HCT116 (cell line): ENCODE measurements around the gene MIR17HG. TPM values are rescaled to one million over a fixed set of nuclear protein-coding genes. Genes with fewer than 3 reads are reported as not detected.

Experiments
- ATAC-seq: fragments of 200-7000 bp; cut with Tn5 transposase; 2 replicates; pipeline ENCODE4 v1.9.1; 2020; ENCODE audit warnings: mild to moderate bottlenecking, moderate library complexity
- BruUV-seq: library from RNA; stranded (reverse); fragments of 400-500 nt; replicated peaks from 2 replicates; lab custom pipeline; 2021; lab: Mats Ljungman, UMichigan
- CTCF ChIA-PET: fragments of 300-600 bp; sonication (Branson Sonifier 250); formaldehyde crosslinking; loops from one replicate; lab custom pipeline; 2021; ENCODE audit warnings: antibody characterized with exemption; lab: Charles Lee
- POLR2A ChIA-PET: fragments of 300-600, 350-600 bp; sonication (Branson Sonifier 250); formaldehyde crosslinking; loops from one replicate; lab custom pipeline; 2021; ENCODE audit warnings: antibody characterized with exemption; lab: Charles Lee
- RAD21 ChIA-PET, 2 experiments: fragments of 300-600 bp; sonication (Branson Sonifier 250); formaldehyde crosslinking; loops; one replicate each; lab custom pipeline; 2023; ENCODE audit warnings: low total read pairs in 2 of 2; ENCODE audit not compliant: uncharacterized antibody in 2 of 2, unreplicated experiment in 2 of 2, low non-redundant PET in 1 of 2; lab: Charles Lee
- DNase-seq: peaks from one replicate; pipeline ENCODE4 v3.0.0-alpha.2; 2010; ENCODE audit warnings: low read depth, low spot score
- H2AFZ ChIP-seq: fragments of 200-600 bp; shearing (Covaris generic), sonication (generic); 2 replicates; pipeline ENCODE4 v1.6.1; 2017; ENCODE audit warnings: low read depth, mixed run types, mixed read lengths, antibody characterized with exemption, low read length; ENCODE audit not compliant: poor library complexity, severe bottlenecking
- H3K27ac ChIP-seq: 2 replicates; pipeline ENCODE4 v1.5.1; 2012; ENCODE audit warnings: low read depth, low read length
- H3K27me3 ChIP-seq: fragments of 200-600 bp; sonication (generic); 2 replicates; pipeline ENCODE4 v1.6.1; 2016; ENCODE audit warnings: mixed run types, low read length, mixed read lengths; ENCODE audit not compliant: insufficient read depth
- H3K36me3 ChIP-seq, 2 experiments: fragments of 200-500 bp in 1 of 2; fragments of 200-600 bp in 1 of 2; sonication (Bioruptor generic) in 1 of 2; sonication (generic) in 1 of 2; 2 replicates each; pipeline versions ENCODE4 v1.5.1 to v1.6.1; 2014 to 2016; ENCODE audit warnings: low read length in 2 of 2, inconsistent platforms in 1 of 2, mixed read lengths in 1 of 2, mixed run types in 1 of 2; ENCODE audit not compliant: insufficient read depth in 2 of 2, control insufficient read depth in 1 of 2
- H3K4me1 ChIP-seq, 2 experiments: fragments of 200-600 bp in 1 of 2; sonication (generic) in 1 of 2; 2 replicates each; pipeline versions ENCODE4 v1.5.1 to v1.6.1; 2012 to 2017; ENCODE audit warnings: low read length in 2 of 2, inconsistent platforms in 1 of 2, mild to moderate bottlenecking in 1 of 2, mixed read lengths in 1 of 2, mixed run types in 1 of 2, moderate library complexity in 1 of 2; ENCODE audit not compliant: insufficient read depth in 2 of 2, control insufficient read depth in 1 of 2
- H3K4me2 ChIP-seq: fragments of 200-600 bp; sonication (generic); 2 replicates; pipeline ENCODE4 v1.6.1; 2017; ENCODE audit warnings: mixed run types, low read length, mixed read lengths
- H3K4me3 ChIP-seq, 2 experiments: fragments of 200-600 bp in 1 of 2; sonication (generic) in 1 of 2; replicated peaks in 1 of 2; 2 replicates each; pipeline ENCODE4 v1.5.1; 2011 to 2016; ENCODE audit warnings: low read length in 2 of 2, control low read depth in 1 of 2, low read depth in 1 of 2, mild to moderate bottlenecking in 1 of 2, mixed read lengths in 1 of 2, mixed run types in 1 of 2
- H3K79me2 ChIP-seq: fragments of 200-600 bp; sonication (generic); 2 replicates; pipeline ENCODE4 v1.6.1; 2017; ENCODE audit warnings: mild to moderate bottlenecking, mixed run types, low read length, moderate library complexity, mixed read lengths; ENCODE audit not compliant: insufficient read depth
- H3K9ac ChIP-seq: fragments of 200-600 bp; sonication (generic); 2 replicates; pipeline ENCODE4 v1.6.1; 2016; ENCODE audit warnings: low read length, mixed read lengths
- H3K9me2 ChIP-seq: fragments of 200-600 bp; sonication (generic), shearing (Covaris generic); 2 replicates; pipeline ENCODE4 v1.6.1; 2017; ENCODE audit warnings: mixed run types, mild to moderate bottlenecking, moderate library complexity; ENCODE audit not compliant: insufficient read depth
- H3K9me3 ChIP-seq, 2 experiments: fragments of 200-500 bp in 1 of 2; fragments of 200-600 bp in 1 of 2; sonication (Bioruptor generic) in 1 of 2; sonication (generic) in 1 of 2; 2 replicates each; pipeline ENCODE4 v1.6.1; 2014 to 2017; ENCODE audit warnings: low read length in 2 of 2, mixed read lengths in 2 of 2, inconsistent platforms in 1 of 2, low read depth in 1 of 2, mild to moderate bottlenecking in 1 of 2, mixed run types in 1 of 2, moderate library complexity in 1 of 2; ENCODE audit not compliant: control insufficient read depth in 1 of 2, insufficient read depth in 1 of 2
- H4K20me1 ChIP-seq: fragments of 200-600 bp; sonication (generic), shearing (Covaris generic); 2 replicates; pipeline ENCODE4 v1.6.1; 2017; ENCODE audit warnings: mixed run types, mild to moderate bottlenecking, moderate library complexity; ENCODE audit not compliant: insufficient read depth
- CBX3 ChIP-seq: IDR thresholded peaks from 2 replicates; pipeline ENCODE4 v1.6.1; 2012; ENCODE audit warnings: low read depth
- CEBPB ChIP-seq: IDR thresholded peaks from 2 replicates; pipeline ENCODE4 v1.6.1; 2012; ENCODE audit warnings: low read depth
- EGR1 ChIP-seq: IDR thresholded peaks from 2 replicates; pipeline ENCODE4 v1.6.1; 2012; ENCODE audit warnings: low read depth
- ELF1 ChIP-seq: IDR thresholded peaks from 2 replicates; pipeline ENCODE4 v1.6.1; 2012; ENCODE audit warnings: low read depth, borderline replicate concordance
- EZH2 ChIP-seq: fragments of 200-600 bp; sonication (generic); IDR thresholded peaks from 2 replicates; pipeline ENCODE4 v1.6.1; 2017; ENCODE audit warnings: antibody characterized with exemption, mixed run types
- EZH2phosphoT487 ChIP-seq: fragments of 200-600 bp; IDR thresholded peaks from 2 replicates; pipeline ENCODE4 v1.6.1; 2018; ENCODE audit warnings: antibody characterized with exemption, borderline replicate concordance
- FOSL1 ChIP-seq: IDR thresholded peaks from 2 replicates; pipeline ENCODE4 v1.6.1; 2012; ENCODE audit warnings: low read depth
- RAD21 ChIP-seq: IDR thresholded peaks from 2 replicates; pipeline ENCODE4 v1.6.1; 2012; ENCODE audit warnings: low read depth, mild to moderate bottlenecking
- SIN3A ChIP-seq: IDR thresholded peaks from 2 replicates; pipeline ENCODE4 v1.6.1; 2012; ENCODE audit warnings: low read depth
- SP1 ChIP-seq: IDR thresholded peaks from 2 replicates; pipeline ENCODE4 v1.6.1; 2012; ENCODE audit warnings: low read depth
- TCF7L2 ChIP-seq: IDR thresholded peaks from 2 replicates; pipeline ENCODE4 v1.7.0; 2011; ENCODE audit warnings: borderline replicate concordance, inconsistent platforms; ENCODE audit not compliant: insufficient read depth, insufficient read length; ENCODE audit errors: extremely low read depth
- YY1 ChIP-seq: IDR thresholded peaks from 2 replicates; pipeline ENCODE4 v1.6.1; 2011; ENCODE audit warnings: low read length, low read depth, moderate library complexity, mild to moderate bottlenecking; ENCODE audit not compliant: insufficient replicate concordance; ENCODE audit errors: extremely low read depth
- ZBTB33 ChIP-seq: IDR thresholded peaks from 2 replicates; pipeline ENCODE4 v1.6.1; 2011; ENCODE audit warnings: mild to moderate bottlenecking, low read length, moderate library complexity; ENCODE audit not compliant: insufficient replicate concordance; ENCODE audit errors: extremely low read depth
- ZFX ChIP-seq: fragments of 450-650 bp; IDR thresholded peaks from 2 replicates; pipeline ENCODE4 v1.6.1; 2017
- ZNF274 ChIP-seq: fragments of 200-500 bp; sonication (Bioruptor generic); IDR thresholded peaks from 2 replicates; pipeline ENCODE4 v1.6.1; 2014; ENCODE audit warnings: mild to moderate bottlenecking, low read depth, low read length, inconsistent platforms
- intact Hi-C: fragments of 100-400 bp; cut with micrococcal nuclease; formaldehyde crosslinking; loops from 2 replicates; pipeline ENCODE4 v1.10.0; 2022
- total RNA-seq: library from RNA; stranded (reverse); gene quantifications from one replicate; pipeline ENCODE4 v1.2.1, GENCODE V29; 2021; ENCODE audit not compliant: unreplicated experiment
- TF ChIP-seq, protein P1 (sequence below): IDR thresholded peaks from 2 replicates; pipeline ENCODE4 v1.6.1; 2012; ENCODE audit warnings: low read depth
- TF ChIP-seq, protein P2 (sequence below), 3 experiments: fragments of 200-600 bp in 1 of 3; sonication (generic) in 1 of 3; IDR thresholded peaks in 2 of 3; conservative IDR thresholded peaks in 1 of 3; 2 replicates each; pipeline ENCODE4 v1.5.1; 2012 to 2017; ENCODE audit warnings: low read depth in 2 of 3, low read length in 2 of 3, antibody characterized with exemption in 1 of 3, borderline replicate concordance in 1 of 3, control low read depth in 1 of 3, mild to moderate bottlenecking in 1 of 3, mixed read lengths in 1 of 3, mixed run types in 1 of 3, moderate library complexity in 1 of 3; ENCODE audit not compliant: insufficient read depth in 1 of 3

Gene MIR17HG
- total RNA-seq, 1 experiment from 2014 or later, result 10.3 TPM

DNA sequence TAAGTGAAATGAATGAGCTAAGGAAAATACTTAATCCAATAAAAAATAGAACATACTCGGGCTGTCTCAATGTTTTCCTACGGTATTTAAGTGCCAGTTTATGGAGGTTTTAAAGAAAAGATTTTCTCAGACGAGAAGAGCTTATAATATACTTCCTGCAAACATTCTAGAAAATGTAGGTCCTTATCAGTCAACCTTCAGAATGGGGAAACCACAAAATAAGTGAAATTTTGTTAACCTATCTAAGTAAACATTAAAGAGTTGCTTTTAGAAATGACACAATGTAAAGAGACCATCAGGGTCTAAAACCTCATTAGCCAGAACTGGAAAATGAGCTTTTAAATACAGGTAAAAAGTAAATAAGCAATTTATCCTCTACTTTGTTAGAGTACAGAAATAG, 12.1 kb downstream of the MIR17HG start:
- no peak overlapping the region for H3K27ac ChIP-seq
- TF ChIP-seq EGR1, result no peak
- no peak for TF ChIP-seq YY1
- TF ChIP-seq CEBPB, result no peak
- TF ChIP-seq, protein P1, sequence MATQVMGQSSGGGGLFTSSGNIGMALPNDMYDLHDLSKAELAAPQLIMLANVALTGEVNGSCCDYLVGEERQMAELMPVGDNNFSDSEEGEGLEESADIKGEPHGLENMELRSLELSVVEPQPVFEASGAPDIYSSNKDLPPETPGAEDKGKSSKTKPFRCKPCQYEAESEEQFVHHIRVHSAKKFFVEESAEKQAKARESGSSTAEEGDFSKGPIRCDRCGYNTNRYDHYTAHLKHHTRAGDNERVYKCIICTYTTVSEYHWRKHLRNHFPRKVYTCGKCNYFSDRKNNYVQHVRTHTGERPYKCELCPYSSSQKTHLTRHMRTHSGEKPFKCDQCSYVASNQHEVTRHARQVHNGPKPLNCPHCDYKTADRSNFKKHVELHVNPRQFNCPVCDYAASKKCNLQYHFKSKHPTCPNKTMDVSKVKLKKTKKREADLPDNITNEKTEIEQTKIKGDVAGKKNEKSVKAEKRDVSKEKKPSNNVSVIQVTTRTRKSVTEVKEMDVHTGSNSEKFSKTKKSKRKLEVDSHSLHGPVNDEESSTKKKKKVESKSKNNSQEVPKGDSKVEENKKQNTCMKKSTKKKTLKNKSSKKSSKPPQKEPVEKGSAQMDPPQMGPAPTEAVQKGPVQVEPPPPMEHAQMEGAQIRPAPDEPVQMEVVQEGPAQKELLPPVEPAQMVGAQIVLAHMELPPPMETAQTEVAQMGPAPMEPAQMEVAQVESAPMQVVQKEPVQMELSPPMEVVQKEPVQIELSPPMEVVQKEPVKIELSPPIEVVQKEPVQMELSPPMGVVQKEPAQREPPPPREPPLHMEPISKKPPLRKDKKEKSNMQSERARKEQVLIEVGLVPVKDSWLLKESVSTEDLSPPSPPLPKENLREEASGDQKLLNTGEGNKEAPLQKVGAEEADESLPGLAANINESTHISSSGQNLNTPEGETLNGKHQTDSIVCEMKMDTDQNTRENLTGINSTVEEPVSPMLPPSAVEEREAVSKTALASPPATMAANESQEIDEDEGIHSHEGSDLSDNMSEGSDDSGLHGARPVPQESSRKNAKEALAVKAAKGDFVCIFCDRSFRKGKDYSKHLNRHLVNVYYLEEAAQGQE, result no peak
- no peak for TF ChIP-seq FOSL1
- TF ChIP-seq, protein P2, sequence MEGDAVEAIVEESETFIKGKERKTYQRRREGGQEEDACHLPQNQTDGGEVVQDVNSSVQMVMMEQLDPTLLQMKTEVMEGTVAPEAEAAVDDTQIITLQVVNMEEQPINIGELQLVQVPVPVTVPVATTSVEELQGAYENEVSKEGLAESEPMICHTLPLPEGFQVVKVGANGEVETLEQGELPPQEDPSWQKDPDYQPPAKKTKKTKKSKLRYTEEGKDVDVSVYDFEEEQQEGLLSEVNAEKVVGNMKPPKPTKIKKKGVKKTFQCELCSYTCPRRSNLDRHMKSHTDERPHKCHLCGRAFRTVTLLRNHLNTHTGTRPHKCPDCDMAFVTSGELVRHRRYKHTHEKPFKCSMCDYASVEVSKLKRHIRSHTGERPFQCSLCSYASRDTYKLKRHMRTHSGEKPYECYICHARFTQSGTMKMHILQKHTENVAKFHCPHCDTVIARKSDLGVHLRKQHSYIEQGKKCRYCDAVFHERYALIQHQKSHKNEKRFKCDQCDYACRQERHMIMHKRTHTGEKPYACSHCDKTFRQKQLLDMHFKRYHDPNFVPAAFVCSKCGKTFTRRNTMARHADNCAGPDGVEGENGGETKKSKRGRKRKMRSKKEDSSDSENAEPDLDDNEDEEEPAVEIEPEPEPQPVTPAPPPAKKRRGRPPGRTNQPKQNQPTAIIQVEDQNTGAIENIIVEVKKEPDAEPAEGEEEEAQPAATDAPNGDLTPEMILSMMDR (IDR thresholded peaks at IDR 0.05 in 2 of 3, conservative IDR thresholded peaks at IDR 0.05 in 1 of 3; ENCODE audit: borderline replicate concordance in 1 of 3, insufficient read depth in 1 of 3, low read depth in 2 of 3, low read length in 2 of 3), result no peak
- no peak for TF ChIP-seq EZH2
- TF ChIP-seq ZNF274, result no peak
- no peak for TF ChIP-seq SP1
- TF ChIP-seq CBX3, result no peak
- no peak for TF ChIP-seq EZH2phosphoT487
- TF ChIP-seq ZBTB33, result no peak
- TF ChIP-seq TCF7L2, result no peak
- TF ChIP-seq ELF1, result no peak
- no peak for TF ChIP-seq SIN3A
- TF ChIP-seq RAD21, result no peak
- TF ChIP-seq ZFX, result no peak
- TF ChIP-seq, all 23 proteins: peak for 0
- Histone ChIP-seq H3K27me3 (no peaks in the 10 kb centered on the region), H3K79me2 (no peaks in the 10 kb centered on the region), H3K9me3 (no peaks in the 10 kb centered on the region), H3K4me1 (no peaks in the 10 kb centered on the region), H3K9ac (no peak overlapping the region), H4K20me1 (peaks cover 17% of the 10 kb centered on the region; the same call in 1 of the 2 replicates), H3K36me3 (peaks cover 6 to 8% of the 10 kb centered on the region in 2 experiments), H3K4me3 (no peak overlapping the region), H3K9me2 (no peaks in the 10 kb centered on the region), H2AFZ (no peak overlapping the region), H3K4me2 (no peak overlapping the region)
- DNase-seq (no peak), ATAC-seq (no peak)
- intact Hi-C loops, result no loop called here
- CTCF ChIA-PET, result no interaction called here
- RAD21 ChIA-PET, result no interaction called here
- POLR2A ChIA-PET, result no interaction called here
- no TSS peak for BruUV-seq
